GM21576 (cell line): ENCODE measurements around the gene TAAR9.

Source experiments
- ATAC-seq: cut with Tn5 transposase; IDR thresholded peaks from one replicate; pipeline ENCODE4 v1.9.1; 2021; ENCODE audit warnings: mild to moderate bottlenecking, moderate library complexity; ENCODE audit not compliant: unreplicated experiment

Gene TAAR9

GRCh38 chr6:132537977-132538376, at the start of gene TAAR9:
TSS of gene TAAR9 (plus strand) at chr6:132538277. CDS start at chr6:132538290, 13 bp downstream.
- no peak for ATAC-seq

GRCh38 chr6:132489376-132489775, 48.7 kb upstream of the TAAR9 start:
- no peak for ATAC-seq

- ATAC-seq, result peak; percentile 31
Measured at GRCh38 chr6:132490024-132490423, 48.1 kb upstream of the TAAR9 start.

GRCh38 chr6:132490478-132491204, 47.4 kb upstream of the TAAR9 start:
- ATAC-seq, result peak; percentile 56

DNA sequence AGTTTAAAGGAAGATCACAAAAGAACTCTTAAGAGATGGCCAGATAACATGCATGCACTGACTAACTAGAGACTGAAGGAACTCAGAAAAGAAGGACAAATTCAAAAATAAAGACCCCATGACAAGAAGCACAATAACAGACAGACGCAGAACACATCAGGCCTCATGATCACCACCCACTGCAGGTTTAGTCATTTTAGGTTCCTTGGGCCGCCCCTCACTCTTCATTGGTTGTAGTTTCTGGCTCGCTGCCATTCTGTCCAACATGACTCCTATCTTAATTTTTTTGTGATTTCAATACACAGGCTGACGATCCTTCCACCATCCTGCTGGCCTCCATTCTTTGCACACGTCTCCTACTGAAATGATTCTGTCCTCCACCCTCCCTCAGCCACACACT, 46.8 kb upstream of the TAAR9 start:
- ATAC-seq, result no peak

DNA sequence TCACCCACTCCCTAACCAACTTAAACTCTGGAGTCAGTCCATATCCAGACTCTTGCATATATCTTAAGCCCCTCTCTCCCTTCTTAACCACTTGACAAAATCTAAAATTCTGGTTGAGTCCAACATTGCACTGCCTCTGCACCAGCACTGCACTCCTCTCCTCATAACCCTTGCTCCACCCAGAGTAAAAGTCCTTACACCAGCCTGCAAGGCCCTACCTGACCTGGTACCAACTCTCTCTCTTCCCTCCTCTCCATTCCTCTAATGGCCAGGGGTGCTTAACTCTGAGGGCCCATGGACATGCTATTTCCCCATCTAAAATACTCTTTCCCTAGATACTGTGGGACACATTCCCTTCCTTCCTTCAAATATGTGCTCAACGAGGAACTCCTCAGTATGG, 46.2 kb upstream of the TAAR9 start:
- ATAC-seq, result no peak

- peak; percentile 16 for ATAC-seq
Measured at GRCh38 chr6:132494954-132495353, 43.1 kb upstream of the TAAR9 start.

GRCh38 chr6:132495604-132496079, 42.4 kb upstream of the TAAR9 start:
- ATAC-seq, result peak; percentile 44

GRCh38 chr6:132496519-132497180, 41.4 kb upstream of the TAAR9 start:
- no peak for ATAC-seq

GRCh38 chr6:132498638-132499037, 39.4 kb upstream of the TAAR9 start:
- ATAC-seq, result peak; percentile 42

DNA sequence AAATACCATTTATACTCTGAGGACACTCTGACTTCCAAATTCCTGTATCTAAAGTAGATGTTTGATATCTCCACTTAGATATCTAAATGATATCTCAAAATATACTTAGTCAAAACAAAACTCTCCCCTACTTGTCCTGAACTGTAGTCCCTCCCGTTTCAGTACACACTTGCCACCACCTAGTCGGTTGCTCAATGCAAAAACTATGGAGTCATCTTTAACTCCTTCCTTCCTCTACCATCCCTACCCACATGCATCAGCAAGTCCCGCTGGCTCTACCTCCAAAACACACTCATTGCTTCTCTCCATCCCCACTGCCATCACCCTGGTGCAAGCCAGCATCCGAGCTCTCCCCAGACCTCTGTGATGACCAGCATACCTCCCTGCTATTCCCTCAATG, 38.3 kb upstream of the TAAR9 start:
- no peak for ATAC-seq

DNA sequence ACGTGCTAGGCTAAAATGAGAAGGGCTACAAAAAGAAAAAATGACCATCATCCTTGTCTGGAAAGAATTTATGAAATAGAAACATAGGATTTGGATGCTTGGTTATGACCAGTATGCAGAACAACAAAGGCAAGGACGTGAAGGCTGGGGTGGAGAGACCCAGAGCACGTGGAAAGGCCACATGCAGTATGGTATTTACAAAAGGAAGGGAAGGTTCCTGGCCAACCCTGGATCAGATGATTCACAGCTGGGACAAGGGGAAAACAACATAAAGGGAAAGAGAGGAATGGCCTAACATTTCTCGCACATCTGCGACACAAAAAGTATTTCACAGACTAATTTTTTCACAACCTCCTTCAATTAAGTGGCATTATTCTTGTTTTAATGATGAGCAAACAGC, 33.3 kb upstream of the TAAR9 start:
- no peak for ATAC-seq

DNA sequence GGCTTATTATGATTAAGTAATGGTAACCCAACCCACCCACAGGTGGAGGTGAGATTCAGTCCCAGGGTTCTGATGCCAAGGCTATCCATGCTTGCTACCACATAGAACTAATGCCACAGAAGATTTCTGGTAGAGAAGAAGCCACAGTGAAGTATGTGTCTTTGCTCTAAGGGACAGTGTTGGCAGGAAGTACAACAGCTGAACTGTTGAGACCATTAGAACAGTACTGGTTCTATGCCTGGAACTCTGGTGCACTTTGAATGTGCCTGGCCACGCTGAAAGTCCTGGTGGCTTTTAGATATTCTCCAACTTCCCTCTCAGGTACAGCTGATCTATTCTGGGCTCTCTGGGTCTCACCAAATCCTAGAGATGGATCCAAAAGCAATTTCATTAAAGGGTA, 32.9 kb upstream of the TAAR9 start:
- ATAC-seq, result no peak

GRCh38 chr6:132506461-132506860, 31.6 kb upstream of the TAAR9 start:
- ATAC-seq, result no peak

DNA sequence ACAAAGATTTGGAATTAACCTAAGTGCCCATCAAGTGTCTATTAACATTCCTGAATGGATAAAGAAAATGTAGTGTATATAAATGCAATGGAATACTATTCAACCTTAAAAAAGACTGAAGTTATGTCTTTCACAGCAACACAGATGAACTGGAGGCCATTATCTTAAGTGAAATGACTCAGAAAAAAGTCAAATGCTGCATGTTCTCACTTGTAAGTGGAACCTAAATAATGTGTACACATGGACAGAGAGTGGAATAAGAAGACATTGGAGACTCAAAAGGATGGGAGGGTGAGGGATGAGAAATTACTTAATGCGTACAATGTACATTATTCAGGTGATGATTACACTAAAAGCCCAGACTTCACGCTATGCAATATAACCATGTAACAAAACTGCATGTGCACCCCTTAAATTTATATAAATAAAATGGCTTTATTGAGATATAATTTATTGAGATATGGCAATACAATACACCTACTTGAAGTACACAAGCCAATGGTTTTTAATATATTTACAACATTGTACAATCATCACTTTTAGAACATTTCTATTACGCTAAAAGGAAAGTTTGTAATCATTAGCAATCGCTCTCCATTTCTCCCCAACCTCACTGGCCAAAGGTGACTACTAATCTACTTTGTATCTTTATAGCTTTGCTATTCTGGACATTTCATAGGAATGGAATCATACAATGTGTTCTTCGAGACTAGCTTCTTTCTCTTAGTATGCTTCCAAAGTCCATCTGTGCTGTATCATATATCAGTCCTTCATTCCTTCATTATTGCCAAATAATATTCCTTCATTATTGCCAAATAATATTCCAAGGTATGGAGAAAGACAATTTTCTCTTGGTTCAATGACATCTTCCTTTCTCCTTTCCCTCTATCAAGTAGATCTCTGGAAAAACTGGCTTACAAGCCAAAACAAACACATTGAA, 30.9 kb upstream of the TAAR9 start:
- no peak for ATAC-seq

GRCh38 chr6:132511210-132511830, 26.8 kb upstream of the TAAR9 start:
- no peak for ATAC-seq

GRCh38 chr6:132511831-132512220, 26.3 kb upstream of the TAAR9 start:
- no peak for ATAC-seq

GRCh38 chr6:132512342-132512637, 25.8 kb upstream of the TAAR9 start:
- ATAC-seq, result no peak

GRCh38 chr6:132512638-132513632, 25.1 kb upstream of the TAAR9 start, which contains the start of gene STX7:
TSS of gene STX7 (minus strand) at chr6:132513116. CDS start at chr6:132503530, 9,586 bp downstream.
- peak; percentile 86 for ATAC-seq
